NAMALWA (cell line): ENCODE measurements around the gene DIP2C.
"Not testable (repeated sequence)": the region's sequence is repeated elsewhere in the genome, so short reads cannot be mapped to it uniquely, and the experiment has no call there.

Experiments
- DNase-seq: peaks from one replicate; pipeline ENCODE4 v3.0.0-alpha.2; 2015; ENCODE audit warnings: low spot score

The DIP2C gene

DNA sequence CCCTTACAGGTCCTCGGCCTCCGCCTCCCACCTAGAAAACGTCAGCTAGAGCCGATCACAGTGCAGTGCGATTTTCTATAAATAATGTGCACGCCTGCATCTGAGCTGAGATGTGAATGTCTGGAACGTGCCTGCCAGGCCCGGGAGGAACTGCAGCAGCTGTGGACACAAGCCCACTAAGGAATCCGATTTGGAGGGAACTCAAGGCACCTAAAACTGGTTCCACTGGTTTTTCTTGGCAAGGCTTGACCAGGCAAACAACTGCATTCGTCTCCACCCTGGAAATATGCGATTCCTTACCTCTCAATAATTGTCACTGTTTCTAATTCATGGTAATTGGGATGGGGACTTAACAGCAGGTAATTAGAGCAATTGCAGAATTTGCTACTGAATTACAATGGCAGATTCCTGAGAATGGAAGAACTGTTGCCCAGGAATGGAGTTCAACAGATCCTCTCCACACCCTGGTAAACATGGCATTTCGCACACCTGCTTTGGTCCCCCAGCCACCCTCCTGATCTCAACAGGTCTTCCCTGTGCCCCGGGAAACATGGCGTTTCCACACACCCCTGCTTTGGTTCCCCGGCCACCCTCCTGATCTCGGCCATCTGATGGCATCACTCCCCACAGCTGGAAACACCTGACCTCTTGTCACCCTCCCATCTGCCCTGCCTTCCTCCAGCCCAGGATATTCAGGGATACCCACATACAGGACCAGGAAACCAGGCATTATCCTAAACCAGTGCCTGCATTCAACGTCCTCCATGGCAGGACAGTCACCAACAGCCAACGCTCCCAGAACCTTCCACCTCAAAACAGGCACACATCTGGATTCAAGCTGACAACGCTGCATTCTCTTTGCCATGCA lies 76.0 kb downstream of the DIP2C start:
- no peak for DNase-seq

- DNase-seq, result no peak
Measured at GRCh38 chr10:612696-613095, 76.8 kb downstream of the DIP2C start.

GRCh38 chr10:610642-611305 lies 78.7 kb downstream of the DIP2C start:
- not testable (repeated sequence) for DNase-seq

- no peak for DNase-seq
Measured at GRCh38 chr10:609868-610545, 79.5 kb downstream of the DIP2C start.

DNA sequence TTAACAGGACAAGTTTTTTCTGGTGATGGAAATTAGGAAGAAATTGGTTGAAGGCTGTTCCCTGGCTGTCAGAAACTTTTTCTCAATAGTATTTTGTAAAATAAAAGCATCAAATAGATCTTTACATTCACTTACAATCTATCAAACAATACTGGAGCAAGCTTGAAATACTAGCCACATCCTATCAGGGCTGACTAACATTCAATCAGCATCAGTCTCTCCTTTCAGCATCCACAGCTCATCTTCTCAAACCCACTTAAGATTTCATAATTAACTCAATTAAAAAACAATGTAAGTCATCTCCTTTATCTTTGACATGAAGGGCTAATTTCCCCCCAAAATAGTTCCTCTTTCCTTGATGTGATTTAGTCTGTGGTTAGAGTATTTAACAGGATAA lies 80.2 kb downstream of the DIP2C start:
- DNase-seq, result no peak

DNA sequence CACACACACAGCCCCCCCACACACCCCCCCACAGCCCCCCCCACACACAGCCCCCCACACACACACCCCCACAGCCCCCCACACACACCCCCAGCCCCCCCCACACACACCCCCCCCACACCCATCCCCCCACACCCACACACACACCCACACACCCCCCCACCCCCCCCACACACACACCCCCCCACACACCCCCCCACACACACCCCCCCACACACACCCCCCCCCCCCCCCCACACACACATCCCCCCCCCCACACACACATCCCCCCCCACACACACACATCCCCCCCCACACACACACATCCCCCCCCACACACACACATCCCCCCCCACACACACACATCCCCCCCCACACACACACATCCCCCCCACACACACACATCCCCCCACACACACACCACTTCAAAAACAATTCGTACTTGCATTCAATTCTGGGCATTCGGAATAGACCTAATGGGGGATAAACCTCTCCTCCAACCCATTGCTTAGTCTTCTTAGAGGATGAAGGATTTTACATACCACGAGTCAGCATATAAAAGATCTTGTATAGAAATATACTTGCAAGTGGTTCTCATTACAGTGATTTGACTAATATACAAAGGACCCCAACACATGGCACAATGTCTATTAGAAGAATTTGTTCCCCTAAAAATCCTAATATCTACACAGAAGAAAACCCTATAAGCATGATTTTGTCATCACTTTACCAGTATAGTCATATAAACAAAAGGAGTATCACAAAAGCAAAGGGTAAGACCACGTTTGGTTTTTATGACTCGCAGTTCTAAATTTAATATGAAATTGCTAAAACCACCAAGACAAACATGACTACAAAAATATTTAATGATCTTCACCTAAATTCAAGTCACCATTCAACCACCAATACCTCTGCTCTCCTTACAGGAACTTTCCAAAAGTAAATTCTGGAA lies 80.9 kb downstream of the DIP2C start:
- DNase-seq, result peak; percentile 29

DNA sequence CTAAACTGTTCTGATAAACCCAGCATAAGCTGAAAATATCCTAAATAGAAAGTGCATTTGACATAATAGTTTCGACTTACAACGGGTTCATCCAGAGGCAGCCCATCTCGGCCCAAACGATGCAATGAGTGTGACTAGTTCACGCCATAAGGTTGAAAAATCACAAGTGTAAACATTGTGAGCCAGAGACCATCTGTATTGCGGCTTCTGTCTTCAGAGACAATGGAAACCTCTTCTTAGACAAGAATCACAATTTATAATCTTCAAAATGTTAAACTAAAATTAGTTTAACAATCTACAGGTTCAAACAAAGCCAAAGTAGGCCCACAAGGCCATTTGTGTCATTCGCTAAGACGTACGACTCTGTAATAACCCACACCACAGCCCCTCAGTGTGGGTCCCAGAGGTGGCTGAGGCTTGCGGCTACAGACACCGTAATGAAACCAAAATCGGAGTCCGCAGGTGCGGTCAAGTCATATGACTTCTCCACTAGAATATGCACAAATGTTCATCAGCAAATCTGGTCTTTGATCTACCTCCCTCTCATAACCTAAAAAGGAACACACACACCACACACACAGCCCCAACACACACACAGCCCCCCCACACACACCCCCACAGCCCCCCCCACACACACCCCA lies 81.8 kb downstream of the DIP2C start:
- no peak for DNase-seq

DNA sequence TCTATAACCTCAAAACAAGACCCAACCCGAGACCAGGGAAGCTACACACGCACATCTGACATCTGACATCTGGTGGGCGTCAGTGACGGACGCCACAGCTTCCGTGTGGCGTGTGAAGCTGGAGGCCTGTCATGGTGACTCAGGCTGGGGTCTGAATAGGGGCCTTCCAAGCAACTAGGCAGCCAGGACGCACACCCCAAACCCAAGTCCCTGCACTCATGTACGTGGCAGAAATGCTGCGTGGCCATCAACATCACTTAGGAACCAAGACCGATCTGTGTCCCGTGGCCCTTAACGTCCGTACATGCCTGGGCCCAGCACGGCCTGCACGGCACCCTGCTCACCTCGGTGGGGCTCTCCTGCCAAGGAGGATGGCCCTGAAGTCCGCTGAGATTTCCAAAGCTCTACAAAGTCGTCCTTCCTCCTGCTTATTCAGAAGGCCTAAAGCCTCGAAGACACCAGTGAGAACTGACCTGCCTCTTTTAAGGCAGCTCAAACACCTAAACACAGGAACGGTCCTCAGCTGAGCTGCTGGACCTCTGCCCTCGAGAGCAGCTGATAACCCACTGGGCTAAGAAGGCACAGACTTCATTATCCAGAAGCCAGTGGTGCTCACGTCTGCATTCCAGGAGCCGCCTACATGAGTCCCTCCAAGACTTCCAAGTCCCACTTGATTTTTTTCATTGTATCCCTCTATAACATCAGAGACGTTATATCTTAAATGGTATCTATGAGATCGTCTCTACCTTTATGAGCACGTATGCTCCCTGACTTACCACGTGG lies 82.5 kb downstream of the DIP2C start:
- no peak for DNase-seq

DNA sequence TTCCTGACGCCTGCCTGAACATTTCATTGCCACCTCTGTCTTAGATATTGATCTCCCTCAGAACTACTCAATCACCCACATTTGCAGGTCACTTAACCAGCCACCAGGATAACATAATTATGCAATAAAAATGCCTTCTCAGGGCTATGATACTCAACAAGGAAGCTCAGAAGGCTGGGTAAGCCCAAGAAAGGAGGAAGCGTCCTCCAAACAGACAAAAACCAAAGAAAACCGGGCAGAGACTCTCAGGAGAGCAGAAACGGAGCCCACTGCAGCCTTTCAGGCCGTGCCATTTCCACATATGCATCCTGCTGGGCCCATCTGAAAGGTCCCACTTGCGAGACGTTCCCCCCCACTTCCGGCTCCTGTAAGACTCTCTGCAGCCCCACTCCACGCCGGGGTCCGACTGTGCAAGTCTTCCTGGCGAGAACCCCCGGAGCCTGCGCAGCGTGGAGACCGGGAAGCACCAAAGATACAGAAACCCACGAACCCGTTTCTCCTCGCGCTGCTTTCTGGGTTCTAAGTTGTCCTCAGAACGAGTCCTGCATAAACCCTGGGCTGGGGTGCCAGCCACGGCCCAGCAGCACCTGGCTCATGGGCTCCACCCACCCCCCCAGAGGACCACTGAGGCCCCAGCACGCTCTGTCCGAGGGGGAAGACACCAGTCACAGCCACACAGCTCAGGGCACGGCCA lies 83.7 kb downstream of the DIP2C start:
- no peak for DNase-seq

DNA sequence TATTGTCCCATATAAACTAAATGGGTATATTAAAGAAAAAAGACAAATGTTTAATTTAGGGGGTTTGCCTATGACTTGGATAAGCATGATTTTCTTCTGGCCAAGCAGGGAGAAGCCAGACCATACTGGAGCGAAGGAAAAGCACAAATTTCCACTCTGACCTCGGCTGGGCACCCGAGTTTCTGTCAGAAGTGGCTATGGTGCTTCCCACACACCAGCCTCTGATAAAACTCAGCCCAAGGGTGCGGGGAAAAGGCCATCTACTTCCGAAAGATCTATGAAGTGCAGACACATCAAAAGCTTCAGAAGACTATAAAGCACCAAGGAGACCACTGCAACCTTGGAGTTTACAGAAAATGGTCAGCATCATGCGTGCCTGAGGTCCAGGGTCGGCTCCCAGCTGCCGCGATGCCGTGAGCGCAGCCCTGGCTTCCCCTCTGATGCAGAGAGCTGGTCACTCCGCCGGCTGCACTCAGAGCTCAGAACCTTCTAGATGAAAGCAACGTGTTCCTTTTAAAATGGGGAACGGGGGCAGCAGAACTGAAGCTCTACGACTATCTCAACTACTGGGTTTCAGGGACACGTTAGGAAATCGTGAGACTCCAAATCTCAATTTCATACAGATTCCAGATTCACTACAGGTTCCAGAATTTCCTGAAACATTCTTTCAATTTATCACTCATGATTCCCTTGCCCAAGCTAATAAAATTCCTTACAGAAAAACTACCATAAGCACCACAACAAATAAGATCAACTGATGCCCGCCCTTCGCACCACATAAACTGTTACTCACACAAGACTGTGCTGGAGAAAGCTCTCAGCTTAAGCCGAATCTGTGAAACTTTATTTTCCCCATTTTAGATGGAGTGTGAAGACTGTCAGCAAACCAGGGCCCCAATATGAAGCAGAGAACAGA lies 84.5 kb downstream of the DIP2C start:
- no peak for DNase-seq

GRCh38 chr10:603745-604144 lies 85.7 kb downstream of the DIP2C start:
- no peak for DNase-seq

DNA sequence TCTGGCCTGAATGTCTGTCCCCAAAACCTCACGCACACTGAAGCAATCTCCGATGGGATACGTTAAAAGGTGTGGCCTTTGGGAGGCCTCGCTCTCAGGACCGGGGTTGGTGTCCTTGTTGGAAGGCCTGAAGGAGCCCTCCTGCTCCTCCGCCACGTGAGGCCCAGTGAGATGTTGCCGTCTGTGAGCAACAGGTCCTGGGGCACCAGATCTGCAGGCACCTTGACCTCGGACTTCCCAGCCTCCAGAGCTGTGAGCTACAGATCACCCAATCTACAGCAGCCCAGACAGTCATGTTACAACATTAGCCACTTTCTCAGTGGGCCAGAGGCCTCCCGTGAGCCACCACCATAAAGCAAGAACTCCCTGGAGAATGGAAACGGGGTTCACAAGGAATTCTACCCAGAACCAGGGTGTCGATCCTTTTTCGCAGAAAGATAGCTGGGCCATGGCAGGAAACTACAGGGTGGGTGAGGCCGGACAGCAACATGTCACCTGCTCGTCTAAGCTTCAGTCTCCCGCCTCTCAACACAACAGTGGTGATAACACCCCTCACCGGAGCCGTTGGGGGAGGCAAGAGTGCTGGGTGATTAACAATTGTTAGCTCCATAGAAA lies 87.0 kb downstream of the DIP2C start:
- no peak for DNase-seq

- no peak for DNase-seq
Measured at GRCh38 chr10:601660-601963, 87.9 kb downstream of the DIP2C start.

DNA sequence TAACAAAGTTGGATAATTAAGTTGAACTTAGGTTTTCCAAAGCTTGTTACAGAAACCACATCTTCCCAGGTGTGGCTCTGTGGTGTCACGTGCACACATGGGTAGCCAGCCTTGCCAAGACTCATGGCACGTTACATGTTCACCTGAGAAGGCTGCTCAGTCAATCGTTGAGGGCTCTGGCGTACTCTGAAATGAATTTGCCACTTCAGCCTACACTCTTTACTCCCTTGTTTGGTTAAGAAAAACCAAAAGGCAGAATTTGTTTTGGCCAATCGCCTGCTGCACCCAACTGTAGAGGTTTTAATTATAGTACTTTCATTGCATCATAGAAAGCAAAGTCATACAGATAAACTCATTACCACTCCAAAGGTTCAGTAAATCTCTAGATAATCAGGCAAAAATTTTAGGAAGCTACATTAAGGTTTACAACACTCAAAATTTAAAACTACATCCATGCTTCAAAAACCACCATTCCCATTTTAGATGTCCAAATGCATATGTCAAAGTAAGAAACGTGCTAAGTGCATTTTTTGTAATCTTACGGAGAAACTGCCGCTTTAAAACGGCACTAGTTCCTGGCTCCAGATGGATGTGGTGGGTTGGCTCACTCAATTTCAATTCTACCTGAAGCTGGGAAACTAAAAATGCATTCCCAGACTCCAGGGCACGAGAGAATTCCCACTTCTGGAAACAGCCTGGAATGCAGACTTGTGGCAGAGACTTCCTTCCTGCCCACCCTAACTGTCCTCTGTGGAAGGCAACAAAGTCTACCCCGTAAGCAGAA lies 88.4 kb downstream of the DIP2C start:
- DNase-seq, result no peak

DNA sequence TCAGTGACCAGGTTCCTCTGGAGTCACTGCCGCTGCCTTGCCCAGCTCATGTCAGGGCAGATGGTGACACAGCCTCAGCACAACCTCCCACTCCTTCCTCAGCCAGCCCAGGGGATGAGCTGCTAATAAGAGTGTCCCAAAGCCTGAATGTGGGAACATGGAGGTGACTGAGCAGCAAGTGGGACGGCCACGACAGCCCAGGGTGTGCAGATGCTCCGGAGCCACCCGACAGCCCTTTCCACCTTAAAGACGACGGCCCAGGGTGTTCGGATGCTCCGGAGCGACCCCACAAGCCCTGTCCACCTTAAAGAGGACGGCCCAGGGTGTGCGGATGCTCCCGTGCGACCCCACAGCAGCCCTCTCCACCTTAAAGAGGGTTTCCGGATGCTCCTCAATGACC lies 89.2 kb downstream of the DIP2C start:
- DNase-seq, result no peak

DNA sequence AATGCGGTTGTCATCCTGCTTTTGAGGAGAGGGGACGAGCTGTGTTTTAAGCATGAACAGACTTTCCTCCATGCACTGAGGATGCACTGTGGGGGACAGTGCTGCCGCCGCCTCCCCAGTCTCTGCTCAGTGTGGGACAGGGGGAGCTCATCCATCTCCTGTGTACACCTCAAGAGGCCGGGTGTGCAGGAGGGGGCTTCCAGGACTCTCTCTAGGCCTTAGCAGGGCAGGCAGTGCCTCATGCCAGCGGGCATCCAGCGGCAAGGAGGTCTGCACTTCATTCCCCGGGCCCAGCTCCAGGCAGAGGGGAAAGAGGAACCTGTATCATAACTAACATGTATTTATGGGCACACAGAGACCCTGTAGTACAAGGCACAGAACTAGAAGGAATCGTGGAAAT lies 89.7 kb downstream of the DIP2C start:
- no peak for DNase-seq

DNA sequence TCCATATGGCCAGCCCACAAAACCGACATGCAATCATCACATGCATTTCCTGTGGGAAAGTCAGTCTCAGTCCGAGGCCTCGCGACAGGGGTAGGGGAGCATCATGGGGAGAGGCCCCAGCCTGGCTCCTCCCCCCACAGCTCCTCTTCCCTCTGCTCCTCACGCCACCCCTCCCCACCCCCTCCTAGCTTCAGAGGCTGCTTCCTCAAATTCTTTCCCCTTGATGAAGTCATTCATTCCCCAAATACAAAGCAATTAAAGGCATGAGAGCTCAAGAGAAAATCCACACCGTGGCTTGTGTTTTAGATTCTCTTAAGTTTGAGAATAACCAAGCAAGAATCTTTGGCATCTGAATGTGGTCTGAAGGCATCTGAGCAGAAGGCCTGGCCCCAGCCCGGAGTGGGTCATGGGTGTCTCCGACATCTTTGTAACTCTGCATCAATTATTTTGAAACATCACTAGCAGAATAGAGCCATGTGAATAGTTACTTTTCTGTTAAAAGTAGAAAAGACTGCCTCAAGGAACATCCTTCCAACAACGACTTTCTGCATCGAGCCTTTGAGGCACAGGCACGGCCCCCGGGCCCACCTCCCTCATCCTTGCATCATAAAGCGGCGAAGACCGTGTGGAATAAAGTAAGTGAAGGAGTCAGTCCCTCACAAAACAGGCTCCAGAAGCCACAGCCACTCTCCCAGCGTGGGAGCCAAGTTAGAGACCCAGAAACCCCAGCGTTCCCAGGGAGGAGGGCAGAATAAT lies 90.9 kb downstream of the DIP2C start:
- DNase-seq, result no peak
